Tibial nerve (tissue), 4 donors: ENCODE results near the gene GAL3ST3.

Experiments used
- CTCF ChIP-seq, 5 experiments: fragments of 200-600 bp in 3 of 5; fragments of 450-650 bp in 2 of 5; sonication (generic) in 3 of 5; IDR thresholded peaks; one replicate each; pipeline ENCODE4 v1.5.1; 2016 to 2019; ENCODE audit warnings: antibody characterized with exemption in 5 of 5, mild to moderate bottlenecking in 3 of 5, moderate library complexity in 2 of 5
- EP300 ChIP-seq, 2 donors: sonication (generic); formaldehyde crosslinking; IDR thresholded peaks; one replicate each; pipeline ENCODE4 v1.6.1; 2017; ENCODE audit warnings: antibody characterized with exemption in 2 of 2, mild to moderate bottlenecking in 1 of 2
- POLR2A ChIP-seq, 2 donors: fragments of 450-650 bp; IDR thresholded peaks; one replicate each; pipeline ENCODE4 v1.6.1; 2017; ENCODE audit warnings: antibody characterized with exemption in 2 of 2, mild to moderate bottlenecking in 2 of 2, moderate library complexity in 2 of 2

- no peak for TF ChIP-seq CTCF (IDR thresholded peaks at IDR 0.05)
- no peak for TF ChIP-seq EP300 (IDR thresholded peaks at IDR 0.05)
- TF ChIP-seq POLR2A (IDR thresholded peaks at IDR 0.05): no peak
Observed at GRCh38 chr11:66046901-66047300, 2.1 kb downstream of the GAL3ST3 start.
